ENCODE data around the gene FGD4. TPM values are rescaled to one million over a fixed set of nuclear protein-coding genes. Genes with fewer than 3 reads are reported as not detected.

The FGD4 gene
- total and polyA plus RNA-seq, 9 of the 15 experiments (the other 6 are each of a cell fraction or from before 2014, with no cell fraction given), result 0.05 to 0.51 (median 0.27) TPM

DNA sequence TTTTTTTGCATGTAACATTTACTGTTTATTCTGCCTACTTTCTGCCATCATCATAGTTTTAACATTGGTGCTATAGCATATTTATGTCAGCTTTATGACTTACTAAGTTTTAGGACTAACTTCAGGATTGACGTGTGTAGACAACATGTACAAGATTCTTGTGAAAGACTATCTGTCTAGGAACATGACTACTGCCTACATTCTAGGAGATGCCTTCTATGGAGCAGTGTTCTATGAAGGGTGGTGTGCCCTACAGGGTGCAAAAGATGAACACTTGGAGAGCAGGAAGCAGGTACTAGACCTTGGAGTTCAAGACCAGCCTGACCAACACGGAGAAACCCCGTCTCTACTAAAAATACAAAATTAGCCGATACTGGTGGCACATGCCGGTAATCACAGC is 118.6 kb downstream of the FGD4 start:
- FAIRE-seq, result no peak
- Histone ChIP-seq H2AFZ (ENCODE audit: low read depth, low read length) (no peak overlapping the region), H3K4me2 (ENCODE audit: insufficient read depth, low read length) (no peak overlapping the region), H3K9ac (ENCODE audit: insufficient read depth in 1 of 2, low read depth in 2 of 2, low read length in 2 of 2) (no peak overlapping the region), H3K4me3 (no peak overlapping the region), H3K79me2 (ENCODE audit: control insufficient read depth, insufficient read depth, low read length) (no peaks in the 10 kb centered on the region), H3K27ac (ENCODE audit: extremely low read depth, low read depth, low read length) (no peak overlapping the region), H3K27me3 (ENCODE audit: control insufficient read depth in 2 of 2, insufficient read depth in 2 of 2, low read length in 2 of 2) (peaks cover 6 to 10% of the 10 kb centered on the region in 2 experiments; a peak in 3 of 5 replicates), H3K9me3 (replicated peaks; ENCODE audit: control insufficient read depth, insufficient read depth, low read depth, low read length) (no peaks in the 10 kb centered on the region), H3K9me1 (ENCODE audit: control insufficient read depth, insufficient read depth, low read length) (no peaks in the 10 kb centered on the region), H4K20me1 (replicated peaks; ENCODE audit: control insufficient read depth, insufficient read depth, low read length) (no peaks in the 10 kb centered on the region), H3K36me3 (ENCODE audit: control insufficient read depth, insufficient read depth, low read length) (no peaks in the 10 kb centered on the region), H3K4me1 (replicated peaks in 1 of 2; ENCODE audit: control insufficient read depth in 2 of 2, insufficient read depth in 2 of 2, low read length in 2 of 2) (peaks cover 0 to 3% of the 10 kb centered on the region in 2 experiments; a peak in 1 of 5 replicates)
- TF ChIP-seq ZNF830 (CRISPR knock-in tag; IDR thresholded peaks at IDR 0.05), result no peak
- TF ChIP-seq MED1 (CRISPR knock-in tag; IDR thresholded peaks at IDR 0.05; ENCODE audit: borderline replicate concordance), result no peak
- ChIA-PET CTCF (ENCODE audit: low intra/inter-chr PET ratio) (no interaction called here), POLR2A (no interaction called here)
- in situ Hi-C loops (cut with MboI), result no loop called here
- no peak for ATAC-seq
- no TSS peak for BruUV-seq (replicated peaks)
- intact Hi-C loops (cut with micrococcal nuclease), result no loop called here
- no peak for DNase-seq (ENCODE audit: extremely low read depth in 1 of 4, low spot score in 3 of 4)
- WGBS (ENCODE audit: insufficient coverage, low coverage, missing lambda C conversion rate), result 6% methylated on average over 5 of the region's 5 CpGs

DNA sequence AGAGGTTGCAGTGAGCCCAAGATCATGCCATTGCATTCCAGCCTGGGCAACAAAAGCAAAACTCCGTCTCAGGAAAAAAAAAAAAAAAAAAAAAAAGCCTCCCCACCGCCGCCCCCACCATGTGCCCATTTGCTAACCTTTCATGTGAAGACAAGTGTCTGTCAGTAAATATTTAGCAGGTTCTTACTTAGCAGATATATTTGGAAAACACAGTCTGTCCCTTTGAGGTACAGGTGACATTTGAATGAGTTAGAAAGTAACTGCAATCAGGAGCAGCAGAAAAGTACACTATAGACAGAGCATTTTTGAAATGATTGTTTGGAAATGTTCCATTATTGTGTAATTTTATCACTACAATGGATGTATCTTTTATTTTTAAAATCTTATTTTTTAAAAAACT is 119.7 kb downstream of the FGD4 start:
- ATAC-seq, result no peak
- in situ Hi-C loops (cut with MboI), result no loop called here
- intact Hi-C loops (cut with micrococcal nuclease), result no loop called here
- Histone ChIP-seq H3K79me2 (ENCODE audit: control insufficient read depth, insufficient read depth, low read length) (no peaks in the 10 kb centered on the region), H3K27me3 (ENCODE audit: control insufficient read depth in 2 of 2, insufficient read depth in 2 of 2, low read length in 2 of 2) (peaks cover 6 to 10% of the 10 kb centered on the region in 2 experiments; a peak in 3 of 5 replicates), H2AFZ (ENCODE audit: low read depth, low read length) (no peak overlapping the region), H3K9ac (ENCODE audit: insufficient read depth in 1 of 2, low read depth in 2 of 2, low read length in 2 of 2) (no peak overlapping the region), H3K27ac (ENCODE audit: extremely low read depth, low read depth, low read length) (no peak overlapping the region), H3K36me3 (ENCODE audit: control insufficient read depth, insufficient read depth, low read length) (no peaks in the 10 kb centered on the region), H3K4me2 (ENCODE audit: insufficient read depth, low read length) (no peak overlapping the region), H3K4me3 (no peak overlapping the region), H3K9me3 (replicated peaks; ENCODE audit: control insufficient read depth, insufficient read depth, low read depth, low read length) (no peaks in the 10 kb centered on the region), H3K9me1 (ENCODE audit: control insufficient read depth, insufficient read depth, low read length) (no peaks in the 10 kb centered on the region), H4K20me1 (replicated peaks; ENCODE audit: control insufficient read depth, insufficient read depth, low read length) (no peaks in the 10 kb centered on the region), H3K4me1 (replicated peaks in 1 of 2; ENCODE audit: control insufficient read depth in 2 of 2, insufficient read depth in 2 of 2, low read length in 2 of 2) (peaks cover 0 to 3% of the 10 kb centered on the region in 2 experiments; a peak in 1 of 5 replicates)
- FAIRE-seq, result no peak
- no peak for DNase-seq (ENCODE audit: extremely low read depth in 1 of 4, low spot score in 3 of 4)
- 0% methylated on average over 2 of the region's 3 CpGs for WGBS (ENCODE audit: insufficient coverage, low coverage, missing lambda C conversion rate)
- ChIA-PET CTCF (ENCODE audit: low intra/inter-chr PET ratio) (no interaction called here), POLR2A (no interaction called here)
- BruUV-seq (replicated peaks), result no TSS peak
- no peak for TF ChIP-seq CHCHD3 (CRISPR knock-in tag; IDR thresholded peaks at IDR 0.05)
- TF ChIP-seq, protein P1, sequence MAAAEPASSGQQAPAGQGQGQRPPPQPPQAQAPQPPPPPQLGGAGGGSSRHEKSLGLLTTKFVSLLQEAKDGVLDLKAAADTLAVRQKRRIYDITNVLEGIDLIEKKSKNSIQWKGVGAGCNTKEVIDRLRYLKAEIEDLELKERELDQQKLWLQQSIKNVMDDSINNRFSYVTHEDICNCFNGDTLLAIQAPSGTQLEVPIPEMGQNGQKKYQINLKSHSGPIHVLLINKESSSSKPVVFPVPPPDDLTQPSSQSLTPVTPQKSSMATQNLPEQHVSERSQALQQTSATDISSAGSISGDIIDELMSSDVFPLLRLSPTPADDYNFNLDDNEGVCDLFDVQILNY (CRISPR knock-in tag; IDR thresholded peaks at IDR 0.05), result no peak
- TF ChIP-seq FOXP1 (CRISPR knock-in tag; IDR thresholded peaks at IDR 0.05), result no peak
- no peak for TF ChIP-seq ELF1 (tag; IDR thresholded peaks at IDR 0.05)
- TF ChIP-seq, protein P2, sequence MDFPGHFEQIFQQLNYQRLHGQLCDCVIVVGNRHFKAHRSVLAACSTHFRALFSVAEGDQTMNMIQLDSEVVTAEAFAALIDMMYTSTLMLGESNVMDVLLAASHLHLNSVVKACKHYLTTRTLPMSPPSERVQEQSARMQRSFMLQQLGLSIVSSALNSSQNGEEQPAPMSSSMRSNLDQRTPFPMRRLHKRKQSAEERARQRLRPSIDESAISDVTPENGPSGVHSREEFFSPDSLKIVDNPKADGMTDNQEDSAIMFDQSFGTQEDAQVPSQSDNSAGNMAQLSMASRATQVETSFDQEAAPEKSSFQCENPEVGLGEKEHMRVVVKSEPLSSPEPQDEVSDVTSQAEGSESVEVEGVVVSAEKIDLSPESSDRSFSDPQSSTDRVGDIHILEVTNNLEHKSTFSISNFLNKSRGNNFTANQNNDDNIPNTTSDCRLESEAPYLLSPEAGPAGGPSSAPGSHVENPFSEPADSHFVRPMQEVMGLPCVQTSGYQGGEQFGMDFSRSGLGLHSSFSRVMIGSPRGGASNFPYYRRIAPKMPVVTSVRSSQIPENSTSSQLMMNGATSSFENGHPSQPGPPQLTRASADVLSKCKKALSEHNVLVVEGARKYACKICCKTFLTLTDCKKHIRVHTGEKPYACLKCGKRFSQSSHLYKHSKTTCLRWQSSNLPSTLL (IDR thresholded peaks at IDR 0.05), result no peak
- TF ChIP-seq TCF3 (CRISPR knock-in tag; IDR thresholded peaks at IDR 0.05), result no peak
- TF ChIP-seq, protein P3, sequence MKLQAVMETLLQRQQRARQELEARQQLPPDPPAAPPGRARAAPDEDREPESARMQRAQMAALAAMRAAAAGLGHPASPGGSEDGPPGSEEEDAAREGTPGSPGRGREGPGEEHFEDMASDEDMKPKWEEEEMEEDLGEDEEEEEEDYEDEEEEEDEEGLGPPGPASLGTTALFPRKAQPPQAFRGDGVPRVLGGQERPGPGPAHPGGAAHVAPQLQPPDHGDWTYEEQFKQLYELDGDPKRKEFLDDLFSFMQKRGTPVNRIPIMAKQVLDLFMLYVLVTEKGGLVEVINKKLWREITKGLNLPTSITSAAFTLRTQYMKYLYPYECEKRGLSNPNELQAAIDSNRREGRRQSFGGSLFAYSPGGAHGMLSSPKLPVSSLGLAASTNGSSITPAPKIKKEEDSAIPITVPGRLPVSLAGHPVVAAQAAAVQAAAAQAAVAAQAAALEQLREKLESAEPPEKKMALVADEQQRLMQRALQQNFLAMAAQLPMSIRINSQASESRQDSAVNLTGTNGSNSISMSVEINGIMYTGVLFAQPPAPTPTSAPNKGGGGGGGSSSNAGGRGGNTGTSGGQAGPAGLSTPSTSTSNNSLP (IDR thresholded peaks at IDR 0.05; ENCODE audit: borderline replicate concordance, low read depth, low read length), result no peak
- no peak for TF ChIP-seq TFAM (CRISPR knock-in tag; conservative IDR thresholded peaks at IDR 0.05)
- TF ChIP-seq ZNF766 (CRISPR knock-in tag; conservative IDR thresholded peaks at IDR 0.05), result no peak
- TF ChIP-seq TCF7 (IDR thresholded peaks at IDR 0.05; ENCODE audit: borderline replicate concordance), result no peak
- TF ChIP-seq SUPT5H (IDR thresholded peaks at IDR 0.05), result no peak
- no peak for TF ChIP-seq ZNF778 (CRISPR knock-in tag; IDR thresholded peaks at IDR 0.05)

All from K562 (cell line).